ENCODE data around the gene SERHL2. TPM values are rescaled to one million over a fixed set of nuclear protein-coding genes. Genes with fewer than 3 reads are reported as not detected.
"Not testable (repeated sequence)": the region's sequence is repeated elsewhere in the genome, so short reads cannot be mapped to it uniquely, and the experiment has no call there.

The SERHL2 gene
- polyA plus RNA-seq, 1 experiment = 6.1 TPM

- ChIA-PET CTCF (no interaction called here), POLR2A (no interaction called here)
- TF ChIP-seq CTCF (IDR thresholded peaks at IDR 0.05; ENCODE audit: insufficient read depth, low read depth, low read length) = no peak
- Histone ChIP-seq H3K27me3 (ENCODE audit: control insufficient read depth, insufficient read depth, low read length) (no peaks in the 10 kb centered on the region; the same call in 1 of the 2 replicates), H3K4me3 (ENCODE audit: low read depth, low read length) (no peak overlapping the region), H3K36me3 (ENCODE audit: control insufficient read depth, insufficient read depth, low read length) (no peaks in the 10 kb centered on the region)
- DNase-seq (ENCODE audit: low read depth) = no peak
These were observed 6.2 kb upstream of the SERHL2 start for GRCh38 chr22:42547562-42547961.

GRCh38 chr22:42548126-42548525 is 5.6 kb upstream of the SERHL2 start:
- POLR2A ChIA-PET; H3K36me3 ChIP-seq (ENCODE audit: control insufficient read depth, insufficient read depth, low read length); H3K27me3 ChIP-seq (ENCODE audit: control insufficient read depth, insufficient read depth, low read length); DNase-seq (ENCODE audit: low read depth); H3K4me3 ChIP-seq (ENCODE audit: low read depth, low read length): not testable (repeated sequence)
- CTCF ChIA-PET = interaction anchor here (0.9 kb wide), 1 partner anchor 272 kb away, joined by 3 read pairs; no protein-coding TSS in a partner anchor

GRCh38 chr22:42548597-42549330 is 5.0 kb upstream of the SERHL2 start:
- no peak overlapping the region for H3K4me3 ChIP-seq (ENCODE audit: low read depth, low read length)
- H3K36me3 ChIP-seq (ENCODE audit: control insufficient read depth, insufficient read depth, low read length) = no peaks in the 10 kb centered on the region
- ChIA-PET CTCF (interaction anchor here (0.6 to 0.9 kb wide), 2 partner anchors 271 to 1544 kb away, joined by 3 read pairs; no protein-coding TSS in a partner anchor), POLR2A (no interaction called here)
- H3K27me3 ChIP-seq (ENCODE audit: control insufficient read depth, insufficient read depth, low read length) = no peaks in the 10 kb centered on the region; the same call in 1 of the 2 replicates
- no peak for DNase-seq (ENCODE audit: low read depth)
- no peak for TF ChIP-seq CTCF (IDR thresholded peaks at IDR 0.05; ENCODE audit: insufficient read depth, low read depth, low read length)

GRCh38 chr22:42549331-42550060 is 4.3 kb upstream of the SERHL2 start:
- Histone ChIP-seq H3K27me3 (ENCODE audit: control insufficient read depth, insufficient read depth, low read length) (no peaks in the 10 kb centered on the region; the same call in 1 of the 2 replicates), H3K4me3 (ENCODE audit: low read depth, low read length) (no peak overlapping the region), H3K36me3 (ENCODE audit: control insufficient read depth, insufficient read depth, low read length) (no peaks in the 10 kb centered on the region)
- TF ChIP-seq CTCF (IDR thresholded peaks at IDR 0.05; ENCODE audit: insufficient read depth, low read depth, low read length) = no peak
- POLR2A ChIA-PET = no interaction called here
- no peak for DNase-seq (ENCODE audit: low read depth)
- CTCF ChIA-PET = interaction anchor here (0.9 to 1.2 kb wide), 3 partner anchors 10 to 13 kb away, joined by 3 to 5 read pairs (median 4); no protein-coding TSS in a partner anchor

- H3K27me3 ChIP-seq (ENCODE audit: control insufficient read depth, insufficient read depth, low read length); H3K36me3 ChIP-seq (ENCODE audit: control insufficient read depth, insufficient read depth, low read length); DNase-seq (ENCODE audit: low read depth); H3K4me3 ChIP-seq (ENCODE audit: low read depth, low read length); POLR2A ChIA-PET: not testable (repeated sequence)
- CTCF ChIA-PET = interaction anchor here (0.6 kb wide), 1 partner anchor 29 kb away, joined by 3 read pairs; no protein-coding TSS in a partner anchor
These were observed 1.5 kb upstream of the SERHL2 start for GRCh38 chr22:42552294-42552647.

DNA sequence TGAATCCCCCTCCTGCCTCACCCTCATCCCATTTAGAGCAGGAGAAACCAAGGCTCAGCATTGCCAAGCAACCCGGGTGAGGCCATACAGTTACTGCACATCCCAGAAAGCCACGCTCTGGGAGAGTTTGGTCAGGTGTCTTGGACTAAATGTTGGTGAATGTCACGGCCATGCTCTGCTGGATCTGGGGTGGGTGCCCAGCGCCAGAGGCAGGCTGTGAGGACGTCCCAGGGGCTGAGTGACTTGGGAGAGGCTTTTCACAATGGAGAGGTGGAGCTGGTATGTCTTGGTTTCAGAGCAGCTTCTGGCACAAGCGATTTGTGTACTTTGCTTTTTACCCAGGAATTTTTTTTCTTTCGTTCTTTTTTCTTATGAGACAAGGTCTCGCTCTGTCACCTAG is 6.6 kb downstream of the SERHL2 start:
- no peak for DNase-seq (ENCODE audit: low read depth)
- ChIA-PET CTCF (interaction anchor here (0.8 to 2.9 kb wide), 2 partner anchors 10 to 22 kb away, joined by 3 to 11 read pairs; no protein-coding TSS in a partner anchor), POLR2A (no interaction called here)
- Histone ChIP-seq H3K27me3 (ENCODE audit: control insufficient read depth, insufficient read depth, low read length) (no peaks in the 10 kb centered on the region), H3K36me3 (ENCODE audit: control insufficient read depth, insufficient read depth, low read length) (no peaks in the 10 kb centered on the region), H3K4me3 (ENCODE audit: low read depth, low read length) (no peak overlapping the region)
- no peak for TF ChIP-seq CTCF (IDR thresholded peaks at IDR 0.05; ENCODE audit: insufficient read depth, low read depth, low read length)
